Measurements from ENCODE around the gene CD59.

GRCh38 chr11:33701302-33702230, 34.7 kb downstream of the CD59 start:
- no peak for TF ChIP-seq PCBP2 (optimal IDR thresholded peaks at IDR 0.05; ENCODE audit: low read depth, low read length, poor library complexity, severe bottlenecking)
- TF ChIP-seq ZNF281 (CRISPR knock-in tag; IDR thresholded peaks at IDR 0.05; ENCODE audit: borderline replicate concordance), result no peak
- no peak for TF ChIP-seq ZKSCAN5 (CRISPR knock-in tag; IDR thresholded peaks at IDR 0.05)
- no peak for TF ChIP-seq MXI1 (IDR thresholded peaks at IDR 0.05; ENCODE audit: borderline replicate concordance, low read depth, low read length)
- no peak for TF ChIP-seq POLR2A (IDR thresholded peaks at IDR 0.05; ENCODE audit: insufficient read depth in 1 of 2, low read depth in 2 of 2, low read length in 2 of 2)
- no peak for TF ChIP-seq CTCF (CRISPR knock-in tag; IDR thresholded peaks at IDR 0.05)

All from HepG2 (cell line).